Hepatocyte (in vitro differentiated cells): ENCODE results near the gene LRBA. TPM values are rescaled to one million over a fixed set of nuclear protein-coding genes. Genes with fewer than 3 reads are reported as not detected.

Experiments used
- DNase-seq: peaks from one replicate; pipeline ENCODE4 v3.0.0-alpha.2; 2016; ENCODE audit warnings: low spot score
- H2AFZ ChIP-seq: fragments of 200-600 bp; sonication (generic); 2 replicates; pipeline ENCODE4 v1.6.0; 2016; ENCODE audit warnings: antibody characterized with exemption, mild to moderate bottlenecking
- H3K27ac ChIP-seq: fragments of 200-600 bp; sonication (generic); 2 replicates; pipeline ENCODE4 v1.5.1; 2016; ENCODE audit warnings: mild to moderate bottlenecking
- H3K27me3 ChIP-seq: fragments of 200-600 bp; sonication (generic); 2 replicates; pipeline ENCODE4 v1.6.1; 2016
- H3K36me3 ChIP-seq: fragments of 200-600 bp; sonication (generic); replicated peaks from 2 replicates; pipeline ENCODE4 v1.5.1; 2016; ENCODE audit warnings: low read depth; ENCODE audit not compliant: insufficient read depth
- H3K4me1 ChIP-seq: fragments of 200-600 bp; sonication (generic); 2 replicates; pipeline ENCODE4 v1.5.1; 2016; ENCODE audit warnings: mild to moderate bottlenecking, moderate library complexity; ENCODE audit not compliant: insufficient read depth
- H3K4me2 ChIP-seq: fragments of 200-600 bp; sonication (generic); 2 replicates; pipeline ENCODE4 v1.6.0; 2016
- H3K4me3 ChIP-seq: fragments of 200-600 bp; sonication (generic); 2 replicates; pipeline ENCODE4 v1.5.1; 2016; ENCODE audit warnings: mild to moderate bottlenecking
- H3K79me2 ChIP-seq: fragments of 200-600 bp; sonication (generic); 2 replicates; pipeline ENCODE4 v1.6.0; 2017; ENCODE audit warnings: mild to moderate bottlenecking
- H3K9me2 ChIP-seq: fragments of 200-600 bp; sonication (generic); replicated peaks from 2 replicates; pipeline ENCODE4 v1.6.0; 2017; ENCODE audit warnings: mild to moderate bottlenecking; ENCODE audit not compliant: insufficient read depth
- H3K9me3 ChIP-seq: fragments of 200-600 bp; sonication (generic); 2 replicates; pipeline ENCODE4 v1.5.1; 2016; ENCODE audit warnings: low read depth, mild to moderate bottlenecking
- H4K20me1 ChIP-seq: fragments of 200-600 bp; sonication (generic); 2 replicates; pipeline ENCODE4 v1.6.0; 2016; ENCODE audit warnings: mild to moderate bottlenecking; ENCODE audit not compliant: insufficient read depth, poor library complexity, severe bottlenecking
- CTCF ChIP-seq: fragments of 200-600 bp; sonication (generic); IDR thresholded peaks from 2 replicates; pipeline ENCODE4 v1.5.1; 2016; ENCODE audit warnings: antibody characterized with exemption, mild to moderate bottlenecking; ENCODE audit not compliant: poor library complexity
- EZH2 ChIP-seq: fragments of 200-600 bp; sonication (generic); IDR thresholded peaks from 2 replicates; pipeline ENCODE4 v1.6.1; 2016; ENCODE audit warnings: antibody characterized with exemption, mild to moderate bottlenecking, borderline replicate concordance
- EZH2phosphoT487 ChIP-seq: fragments of 200-600 bp; sonication (generic); IDR thresholded peaks from one replicate; pipeline ENCODE4 v1.6.1; 2018; ENCODE audit warnings: antibody characterized with exemption, mild to moderate bottlenecking, low read depth, moderate library complexity; ENCODE audit not compliant: unreplicated experiment, severe bottlenecking
- whole genome bisulfite sequencing: methylation state at CpG from one replicate; pipeline ENCODE4 v1.1.6; 2016; ENCODE audit warnings: low lambda C conversion rate; ENCODE audit errors: missing lambda C conversion rate; 5-methylcytosine and 5-hydroxymethylcytosine counted together
- polyA plus RNA-seq: library from polyadenylated mRNA; unstranded; fragments of >200 nt; fragmentation: Nextera tagmentation; extraction: Ambion mirVana; gene quantifications from 2 replicates; pipeline ENCODE4 v1.2.1, GENCODE V29; 2016
- total RNA-seq: library from RNA; depleted of rRNA; stranded (reverse); fragments of >200 nt; gene quantifications from 2 replicates; pipeline ENCODE4 v1.2.3, GENCODE V29; 2014

Gene LRBA
- total and polyA plus RNA-seq, 2 experiments from 2014 or later, result 14.1 to 69.4 TPM

GRCh38 chr4:151043803-151044515 is 28.9 kb upstream of the LRBA start:
- Histone ChIP-seq H3K4me3 (no peak overlapping the region), H2AFZ (no peak overlapping the region), H3K27me3 (no peaks in the 10 kb centered on the region), H4K20me1 (no peaks in the 10 kb centered on the region), H3K79me2 (no peaks in the 10 kb centered on the region), H3K9me2 (no peaks in the 10 kb centered on the region), H3K27ac (no peak overlapping the region), H3K4me2 (no peak overlapping the region), H3K9me3 (no peaks in the 10 kb centered on the region), H3K36me3 (no peaks in the 10 kb centered on the region), H3K4me1 (no peaks in the 10 kb centered on the region)
- WGBS, result 92% methylated on average over 1 of the region's 1 CpG
- DNase-seq, result no peak
- no peak for TF ChIP-seq EZH2phosphoT487
- no peak for TF ChIP-seq EZH2
- no peak for TF ChIP-seq CTCF

- Histone ChIP-seq H3K9me3 (no peaks in the 10 kb centered on the region), H3K79me2 (no peaks in the 10 kb centered on the region), H3K4me1 (no peaks in the 10 kb centered on the region), H3K4me2 (no peak overlapping the region), H3K27ac (no peak overlapping the region), H4K20me1 (no peaks in the 10 kb centered on the region), H3K4me3 (no peak overlapping the region), H3K27me3 (no peaks in the 10 kb centered on the region), H2AFZ (no peak overlapping the region), H3K36me3 (no peaks in the 10 kb centered on the region), H3K9me2 (no peaks in the 10 kb centered on the region)
- 82% methylated on average over 2 of the region's 2 CpGs for WGBS
- DNase-seq, result no peak
- TF ChIP-seq EZH2 (no peak), CTCF (no peak), EZH2phosphoT487 (no peak)
Measured at GRCh38 chr4:151039733-151040132, 24.6 kb upstream of the LRBA start.

GRCh38 chr4:151038452-151039157 is 23.5 kb upstream of the LRBA start:
- no peaks in the 10 kb centered on the region for H3K4me1 ChIP-seq
- 95% methylated on average over 9 of the region's 9 CpGs for WGBS
- no peaks in the 10 kb centered on the region for H3K79me2 ChIP-seq
- no peaks in the 10 kb centered on the region for H3K9me3 ChIP-seq
- H3K4me3 ChIP-seq, result no peak overlapping the region
- H3K27ac ChIP-seq, result no peak overlapping the region
- DNase-seq, result no peak
- H4K20me1 ChIP-seq, result no peaks in the 10 kb centered on the region
- H3K36me3 ChIP-seq, result no peaks in the 10 kb centered on the region
- no peaks in the 10 kb centered on the region for H3K27me3 ChIP-seq
- no peak overlapping the region for H3K4me2 ChIP-seq
- H3K9me2 ChIP-seq, result no peaks in the 10 kb centered on the region
- no peak overlapping the region for H2AFZ ChIP-seq
- TF ChIP-seq EZH2 (no peak), EZH2phosphoT487 (no peak), CTCF (no peak)
